ENCODE results near the gene APOL1. TPM values are rescaled to one million over a fixed set of nuclear protein-coding genes. Genes with fewer than 3 reads are reported as not detected.

The APOL1 gene
- polyA plus RNA-seq, 1 of the 3 experiments (the other 2 are of a cell fraction) = 0.56 TPM

- POLR2A ChIA-PET = no interaction called here
- Histone ChIP-seq H2AFZ (ENCODE audit: low read depth) (no peak overlapping the region), H3K4me1 (ENCODE audit: control insufficient read depth in 1 of 2, insufficient read depth in 2 of 2, low read depth in 1 of 2, low read length in 1 of 2) (peaks cover 0 to 6% of the 10 kb centered on the region in 2 experiments; a peak in 1 of 4 replicates), H3K27ac (ENCODE audit: low read depth in 2 of 2, low read length in 1 of 2) (no peak overlapping the region), H3K36me3 (replicated peaks in 1 of 2; ENCODE audit: control insufficient read depth in 1 of 2, insufficient read depth in 2 of 2, low read length in 1 of 2) (peaks cover 0 to 8% of the 10 kb centered on the region in 2 experiments), H3F3A (replicated peaks; ENCODE audit: insufficient read depth) (no peaks in the 10 kb centered on the region), H3K4me3 (ENCODE audit: low read depth in 2 of 2, low read length in 1 of 2) (no peak overlapping the region), H3K4me2 (no peak overlapping the region), H3K9ac (no peak overlapping the region), H3K9me3 (no peaks in the 10 kb centered on the region), H4K20me1 (ENCODE audit: insufficient read depth) (no peaks in the 10 kb centered on the region), H3K9me2 (no peaks in the 10 kb centered on the region), H3K27me3 (ENCODE audit: insufficient read depth) (no peaks in the 10 kb centered on the region), H3K79me2 (ENCODE audit: insufficient read depth) (no peaks in the 10 kb centered on the region)
- DNase-seq = no peak
- 72% methylated on average over 9 of the region's 9 CpGs for WGBS (ENCODE audit: low lambda C conversion rate)
- CTCF ChIA-PET = interaction anchor here (0.7 to 2.2 kb wide), 3 partner anchors 14 to 45 kb away, joined by 3 to 10 read pairs (median 4); partner anchors contain the start of gene APOL2
- TF ChIP-seq EZH2phosphoT487 (IDR thresholded peaks at IDR 0.05; ENCODE audit: borderline replicate concordance, low read depth) (no peak), GATA2 (CRISPR knock-in tag; IDR thresholded peaks at IDR 0.05) (no peak), CHD2 (IDR thresholded peaks at IDR 0.05; ENCODE audit: low read length, partially characterized antibody) (no peak), RAD21 (IDR thresholded peaks at IDR 0.05; ENCODE audit: low read length) (no peak), PBX3 (IDR thresholded peaks at IDR 0.05) (no peak), JUND (IDR thresholded peaks at IDR 0.05) (no peak), REST (IDR thresholded peaks at IDR 0.05; ENCODE audit: low read depth, low read length) (no peak), FOXM1 (IDR thresholded peaks at IDR 0.05; ENCODE audit: low read depth) (no peak), RCOR1 (IDR thresholded peaks at IDR 0.05; ENCODE audit: low read length) (no peak), USF1 (IDR thresholded peaks at IDR 0.05; ENCODE audit: borderline replicate concordance, low read depth) (no peak), FOSL2 (IDR thresholded peaks at IDR 0.05; ENCODE audit: borderline replicate concordance, low read depth) (no peak), NFIC (IDR thresholded peaks at IDR 0.05; ENCODE audit: borderline replicate concordance) (no peak), TCF12 (IDR thresholded peaks at IDR 0.05) (no peak), FOXJ3 (CRISPR knock-in tag; IDR thresholded peaks at IDR 0.05) (no peak), GABPA (IDR thresholded peaks at IDR 0.05; ENCODE audit: low read depth) (no peak)
Observed at GRCh38 chr22:36225333-36225922, 27.5 kb upstream of the APOL1 start.
